GM12873 (cell line): ENCODE results near the gene FSTL4.

Experiments used
- TF ChIP-seq, protein P1 (sequence below): IDR thresholded peaks from 2 replicates; pipeline ENCODE4 v1.5.1; 2012; ENCODE audit warnings: low read depth, mild to moderate bottlenecking, moderate library complexity, low read length, control low read depth; ENCODE audit not compliant: insufficient read depth; ENCODE audit errors: missing control alignments

Gene FSTL4

DNA sequence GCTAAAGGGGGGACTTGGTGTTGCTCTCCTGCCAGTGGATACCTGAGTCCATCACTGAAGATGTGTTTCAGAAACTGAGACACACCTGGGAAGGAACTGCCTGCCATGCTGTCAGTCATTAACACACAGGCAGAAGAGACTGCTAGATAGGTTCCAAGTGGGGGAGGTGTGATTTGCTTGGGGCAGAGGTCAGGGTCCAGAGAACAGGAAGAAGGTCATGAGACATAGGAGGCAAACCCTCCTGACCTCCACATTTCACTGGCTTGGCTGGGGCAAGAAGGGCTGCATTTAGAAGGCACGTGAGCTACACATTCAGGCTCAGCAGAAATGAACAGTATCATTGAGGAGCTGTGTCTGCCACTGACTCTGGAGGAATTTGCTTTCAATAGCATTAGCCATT, 344.7 kb downstream of the FSTL4 start:
- TF ChIP-seq, protein P1, sequence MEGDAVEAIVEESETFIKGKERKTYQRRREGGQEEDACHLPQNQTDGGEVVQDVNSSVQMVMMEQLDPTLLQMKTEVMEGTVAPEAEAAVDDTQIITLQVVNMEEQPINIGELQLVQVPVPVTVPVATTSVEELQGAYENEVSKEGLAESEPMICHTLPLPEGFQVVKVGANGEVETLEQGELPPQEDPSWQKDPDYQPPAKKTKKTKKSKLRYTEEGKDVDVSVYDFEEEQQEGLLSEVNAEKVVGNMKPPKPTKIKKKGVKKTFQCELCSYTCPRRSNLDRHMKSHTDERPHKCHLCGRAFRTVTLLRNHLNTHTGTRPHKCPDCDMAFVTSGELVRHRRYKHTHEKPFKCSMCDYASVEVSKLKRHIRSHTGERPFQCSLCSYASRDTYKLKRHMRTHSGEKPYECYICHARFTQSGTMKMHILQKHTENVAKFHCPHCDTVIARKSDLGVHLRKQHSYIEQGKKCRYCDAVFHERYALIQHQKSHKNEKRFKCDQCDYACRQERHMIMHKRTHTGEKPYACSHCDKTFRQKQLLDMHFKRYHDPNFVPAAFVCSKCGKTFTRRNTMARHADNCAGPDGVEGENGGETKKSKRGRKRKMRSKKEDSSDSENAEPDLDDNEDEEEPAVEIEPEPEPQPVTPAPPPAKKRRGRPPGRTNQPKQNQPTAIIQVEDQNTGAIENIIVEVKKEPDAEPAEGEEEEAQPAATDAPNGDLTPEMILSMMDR, result no peak

GRCh38 chr5:133266966-133267365, 345.4 kb downstream of the FSTL4 start:
- TF ChIP-seq, protein P1, result no peak

DNA sequence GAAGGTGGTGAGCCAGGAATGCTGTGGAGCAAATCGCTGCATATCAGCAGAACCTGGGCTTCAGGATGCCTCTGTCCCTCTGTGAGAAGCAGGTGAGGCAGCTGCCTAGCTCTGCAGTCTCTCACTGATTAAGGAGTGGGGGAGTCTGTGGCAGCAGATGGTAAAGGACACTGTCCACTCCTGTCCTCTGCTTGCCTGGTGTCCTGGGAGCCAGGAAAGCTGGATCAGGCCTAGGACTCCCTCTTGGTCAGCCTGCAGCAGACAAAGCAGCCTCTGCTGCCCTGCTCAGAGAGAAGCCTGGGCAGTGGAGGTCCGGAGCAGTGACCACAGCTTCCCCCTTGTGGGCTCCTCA, 345.8 kb downstream of the FSTL4 start:
- TF ChIP-seq, protein P1, result no peak

DNA sequence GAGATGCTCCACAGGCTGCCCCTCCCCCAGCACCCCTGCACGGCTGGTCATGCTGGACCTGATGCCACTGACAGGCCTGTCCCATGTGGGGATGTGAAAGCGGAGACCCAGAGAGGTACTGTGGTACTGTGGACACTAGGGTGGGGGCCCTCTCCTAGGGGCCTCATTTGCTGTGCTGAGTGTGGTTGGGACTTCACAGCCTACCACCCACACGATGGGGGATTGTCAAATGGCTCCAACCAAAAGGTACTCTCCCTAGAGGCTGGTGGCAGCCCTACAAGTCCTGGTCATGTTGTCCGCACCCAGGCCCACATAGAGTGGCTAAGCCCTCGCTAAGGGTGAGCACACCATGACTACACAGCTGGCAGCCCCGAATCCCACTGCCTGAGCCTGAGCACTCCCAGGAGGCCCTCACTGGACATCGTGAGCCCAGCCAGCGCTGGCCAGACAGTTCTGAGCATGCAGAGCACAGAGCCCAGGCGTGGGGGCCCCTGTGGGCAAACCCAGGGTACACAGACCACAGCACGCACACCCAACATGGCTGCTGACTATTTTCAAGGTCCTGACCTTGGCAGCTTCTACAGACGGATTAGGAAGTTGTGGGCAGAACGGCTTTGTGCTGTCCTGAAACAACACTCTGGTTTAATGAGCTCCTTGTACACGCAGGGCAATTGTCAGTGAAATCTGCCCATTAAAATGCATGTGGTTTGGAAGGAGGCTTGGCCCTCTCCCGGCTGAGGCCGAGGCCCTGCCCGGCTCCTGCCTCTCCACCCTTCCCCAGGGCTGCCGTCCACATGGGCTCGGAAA, 346.4 kb downstream of the FSTL4 start:
- TF ChIP-seq, protein P1, result no peak

- TF ChIP-seq, protein P1, result no peak
Observed at GRCh38 chr5:133265257-133265656, 347.1 kb downstream of the FSTL4 start.

DNA sequence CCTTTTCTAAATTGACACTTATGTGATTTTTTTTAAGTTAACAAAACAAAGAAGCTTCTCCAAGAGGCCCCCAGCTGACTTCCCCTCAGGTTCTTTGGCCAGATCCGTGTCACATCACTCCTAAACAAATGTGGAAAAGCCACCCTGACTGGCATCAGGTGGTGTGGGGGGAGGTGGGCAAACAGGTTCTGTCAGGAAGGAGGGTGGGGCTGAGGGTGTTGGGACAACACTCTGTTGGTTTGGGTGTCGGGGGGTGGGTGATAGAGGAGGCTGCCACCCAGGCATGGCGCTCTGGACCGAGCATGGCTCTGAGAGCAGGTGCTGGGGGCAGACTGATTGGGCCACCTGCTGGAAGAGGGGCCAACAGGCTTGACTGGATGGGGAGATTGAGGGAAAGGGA, 349.7 kb downstream of the FSTL4 start:
- TF ChIP-seq, protein P1, result no peak

DNA sequence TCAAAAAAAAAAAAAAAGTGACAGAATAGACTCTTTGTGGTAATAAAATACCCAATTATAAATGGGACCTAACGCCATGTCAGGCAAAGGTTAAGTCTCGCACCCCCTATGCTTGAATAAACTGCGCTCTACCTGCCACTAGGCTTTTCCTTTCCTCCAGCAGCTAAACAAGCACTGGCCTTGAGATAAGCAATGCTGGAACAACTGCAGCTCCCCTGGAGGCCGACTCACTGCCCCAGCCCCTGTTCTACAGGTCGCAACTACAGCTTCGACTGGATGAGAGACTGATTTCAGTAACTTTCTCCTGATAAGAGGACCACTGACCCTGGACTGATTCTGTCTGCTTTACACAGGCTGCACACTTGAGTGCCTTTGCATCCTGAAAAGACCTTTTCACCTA, 350.3 kb downstream of the FSTL4 start:
- TF ChIP-seq, protein P1, result no peak

DNA sequence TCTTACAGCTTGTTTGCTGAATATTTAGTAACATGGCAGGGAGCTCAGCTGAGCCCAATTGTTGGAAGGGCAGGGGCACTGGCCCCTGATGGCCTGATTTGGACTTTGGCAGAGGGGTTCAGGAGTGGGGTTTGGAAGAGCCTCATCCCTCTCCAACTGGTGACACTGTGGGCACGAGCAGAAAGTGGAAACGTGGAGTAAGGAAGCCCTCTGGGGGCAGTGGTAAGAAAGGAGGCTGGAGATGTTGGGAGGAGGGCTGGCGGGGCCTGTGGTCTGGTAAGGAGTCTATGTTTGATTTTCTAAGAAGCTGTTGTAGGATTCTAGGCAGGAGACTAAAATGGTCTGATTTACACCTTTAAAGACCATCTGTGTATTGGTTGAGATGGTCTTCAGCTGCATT, 351.6 kb downstream of the FSTL4 start:
- TF ChIP-seq, protein P1, result no peak
